ENCODE results near the gene TMPRSS11F.

TMPRSS11F gene

GRCh38 chr4:68110441-68110840 lies 19.2 kb downstream of the TMPRSS11F start:
- H3K27me3 ChIP-seq (ENCODE audit: low read length): no peaks in the 10 kb centered on the region
- no peaks in the 10 kb centered on the region for H3K79me2 ChIP-seq (ENCODE audit: insufficient read depth, low read length)
- H3K4me3 ChIP-seq (ENCODE audit: insufficient read depth, low read length, poor library complexity, severe bottlenecking): no peak overlapping the region
- no peaks in the 10 kb centered on the region for H4K20me1 ChIP-seq (ENCODE audit: low read depth, low read length)
- H2AFZ ChIP-seq (ENCODE audit: low read depth, low read length, severe bottlenecking): no peak overlapping the region
- H3K36me3 ChIP-seq (ENCODE audit: low read length): no peaks in the 10 kb centered on the region
- no peaks in the 10 kb centered on the region for H3K9me3 ChIP-seq (ENCODE audit: insufficient read depth, low read length)
- H3F3A ChIP-seq (ENCODE audit: insufficient read depth): no peaks in the 10 kb centered on the region
- H3K4me2 ChIP-seq (ENCODE audit: low read depth, low read length, poor library complexity, severe bottlenecking): no peak overlapping the region
- H3K9ac ChIP-seq (ENCODE audit: low read length): no peak overlapping the region
- no peaks in the 10 kb centered on the region for H3K9me2 ChIP-seq (replicated peaks; ENCODE audit: insufficient read depth, low read length)
- no peak overlapping the region for H3K27ac ChIP-seq (ENCODE audit: low read depth, low read length)
- TF ChIP-seq EZH2phosphoT487 (conservative IDR thresholded peaks at IDR 0.05; ENCODE audit: low read length): no peak
- TF ChIP-seq, protein P1, sequence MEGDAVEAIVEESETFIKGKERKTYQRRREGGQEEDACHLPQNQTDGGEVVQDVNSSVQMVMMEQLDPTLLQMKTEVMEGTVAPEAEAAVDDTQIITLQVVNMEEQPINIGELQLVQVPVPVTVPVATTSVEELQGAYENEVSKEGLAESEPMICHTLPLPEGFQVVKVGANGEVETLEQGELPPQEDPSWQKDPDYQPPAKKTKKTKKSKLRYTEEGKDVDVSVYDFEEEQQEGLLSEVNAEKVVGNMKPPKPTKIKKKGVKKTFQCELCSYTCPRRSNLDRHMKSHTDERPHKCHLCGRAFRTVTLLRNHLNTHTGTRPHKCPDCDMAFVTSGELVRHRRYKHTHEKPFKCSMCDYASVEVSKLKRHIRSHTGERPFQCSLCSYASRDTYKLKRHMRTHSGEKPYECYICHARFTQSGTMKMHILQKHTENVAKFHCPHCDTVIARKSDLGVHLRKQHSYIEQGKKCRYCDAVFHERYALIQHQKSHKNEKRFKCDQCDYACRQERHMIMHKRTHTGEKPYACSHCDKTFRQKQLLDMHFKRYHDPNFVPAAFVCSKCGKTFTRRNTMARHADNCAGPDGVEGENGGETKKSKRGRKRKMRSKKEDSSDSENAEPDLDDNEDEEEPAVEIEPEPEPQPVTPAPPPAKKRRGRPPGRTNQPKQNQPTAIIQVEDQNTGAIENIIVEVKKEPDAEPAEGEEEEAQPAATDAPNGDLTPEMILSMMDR (IDR thresholded peaks at IDR 0.05; ENCODE audit: insufficient read depth, low read length, poor library complexity, severe bottlenecking): no peak

GRCh38 chr4:68109868-68110267 lies 19.8 kb downstream of the TMPRSS11F start:
- Histone ChIP-seq H3K79me2 (ENCODE audit: insufficient read depth, low read length) (no peaks in the 10 kb centered on the region), H3K9ac (ENCODE audit: low read length) (no peak overlapping the region), H3K9me3 (ENCODE audit: insufficient read depth, low read length) (no peaks in the 10 kb centered on the region), H2AFZ (ENCODE audit: low read depth, low read length, severe bottlenecking) (no peak overlapping the region), H3K36me3 (ENCODE audit: low read length) (no peaks in the 10 kb centered on the region), H3F3A (ENCODE audit: insufficient read depth) (no peaks in the 10 kb centered on the region), H4K20me1 (ENCODE audit: low read depth, low read length) (no peaks in the 10 kb centered on the region), H3K27me3 (ENCODE audit: low read length) (no peaks in the 10 kb centered on the region), H3K27ac (ENCODE audit: low read depth, low read length) (no peak overlapping the region), H3K4me2 (ENCODE audit: low read depth, low read length, poor library complexity, severe bottlenecking) (no peak overlapping the region), H3K4me3 (ENCODE audit: insufficient read depth, low read length, poor library complexity, severe bottlenecking) (no peak overlapping the region), H3K9me2 (replicated peaks; ENCODE audit: insufficient read depth, low read length) (no peaks in the 10 kb centered on the region)
- TF ChIP-seq, protein P1 (IDR thresholded peaks at IDR 0.05; ENCODE audit: insufficient read depth, low read length, poor library complexity, severe bottlenecking): no peak
- no peak for TF ChIP-seq EZH2phosphoT487 (conservative IDR thresholded peaks at IDR 0.05; ENCODE audit: low read length)

DNA sequence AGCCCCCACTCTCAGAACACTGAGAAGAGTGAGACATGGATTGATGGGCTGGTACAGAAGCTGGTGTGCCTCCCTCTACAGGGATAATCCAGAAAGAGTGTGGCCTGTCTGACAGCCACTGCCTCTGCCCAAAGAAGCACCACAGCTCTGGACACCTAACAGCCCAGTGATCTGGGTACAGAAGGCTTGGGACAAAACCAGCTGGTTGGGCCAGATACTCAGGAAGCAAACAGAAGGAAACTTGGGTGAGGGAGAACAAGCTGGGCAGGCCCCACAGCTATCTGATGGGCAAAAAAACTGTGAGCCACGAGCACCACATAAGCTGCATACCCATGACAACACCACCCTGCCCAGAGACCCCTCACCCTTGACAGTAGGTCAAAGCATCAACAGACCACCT lies 46.9 kb downstream of the TMPRSS11F start:
- no peaks in the 10 kb centered on the region for H3K79me2 ChIP-seq (ENCODE audit: insufficient read depth, low read length)
- H3K9me2 ChIP-seq (replicated peaks; ENCODE audit: insufficient read depth, low read length): no peaks in the 10 kb centered on the region
- no peaks in the 10 kb centered on the region for H3K9me3 ChIP-seq (ENCODE audit: insufficient read depth, low read length)
- no peaks in the 10 kb centered on the region for H3K27me3 ChIP-seq (ENCODE audit: low read length)
- no peaks in the 10 kb centered on the region for H3K36me3 ChIP-seq (ENCODE audit: low read length)
- no peak overlapping the region for H2AFZ ChIP-seq (ENCODE audit: low read depth, low read length, severe bottlenecking)
- no peak overlapping the region for H3K4me2 ChIP-seq (ENCODE audit: low read depth, low read length, poor library complexity, severe bottlenecking)
- no peak overlapping the region for H3K27ac ChIP-seq (ENCODE audit: low read depth, low read length)
- H3K9ac ChIP-seq (ENCODE audit: low read length): no peak overlapping the region
- H3K4me3 ChIP-seq (ENCODE audit: insufficient read depth, low read length, poor library complexity, severe bottlenecking): no peak overlapping the region
- TF ChIP-seq, protein P1 (IDR thresholded peaks at IDR 0.05; ENCODE audit: insufficient read depth, low read length, poor library complexity, severe bottlenecking): no peak
- TF ChIP-seq EZH2phosphoT487 (conservative IDR thresholded peaks at IDR 0.05; ENCODE audit: low read length): no peak
- no peaks in the 10 kb centered on the region for H3F3A ChIP-seq (ENCODE audit: insufficient read depth)
- H4K20me1 ChIP-seq (ENCODE audit: low read depth, low read length): no peaks in the 10 kb centered on the region
